GM21447 (cell line): ENCODE results near the gene PILRB.
A peak's percentile ranks its signal among the peaks of the same experiment; 100 is the strongest.
"Not testable (repeated sequence)": the region's sequence is repeated elsewhere in the genome, so short reads cannot be mapped to it uniquely, and the experiment has no call there.

ENCODE experiments used
- ATAC-seq: cut with Tn5 transposase; IDR thresholded peaks from one replicate; pipeline ENCODE4 v1.9.1; 2021; ENCODE audit not compliant: unreplicated experiment

PILRB gene

DNA sequence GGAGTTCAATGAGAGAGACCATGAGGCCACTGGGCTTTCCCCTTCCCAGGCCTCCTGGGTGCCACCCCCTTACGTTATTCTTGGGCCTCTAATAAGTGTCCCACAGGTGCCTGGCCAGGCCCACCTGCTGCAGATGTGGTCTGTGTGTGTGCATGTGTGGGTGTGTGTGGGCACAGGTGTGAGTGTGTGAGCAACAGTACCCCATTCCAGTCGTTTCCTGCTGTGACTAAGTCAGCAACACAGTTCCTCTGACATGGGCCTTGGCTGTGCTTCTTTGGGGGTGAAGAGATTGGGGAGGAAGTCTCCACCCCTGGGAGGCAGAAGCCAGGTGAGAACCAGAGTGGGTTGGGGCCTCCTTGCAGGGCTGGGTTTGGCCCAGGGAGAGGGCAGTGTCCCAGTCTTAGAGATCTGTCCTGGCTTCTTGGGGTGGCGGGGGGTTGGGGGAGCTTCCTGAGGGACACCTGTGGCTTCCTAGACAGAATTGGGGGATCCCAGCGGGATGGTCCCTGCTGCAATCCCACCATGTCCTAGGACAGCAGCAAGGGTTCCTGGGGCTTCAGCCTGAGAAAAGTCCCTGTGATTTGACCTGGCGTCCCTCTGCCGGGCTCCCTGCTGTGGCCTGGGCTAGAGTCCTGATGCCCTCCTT, 4.1 kb upstream of the PILRB start:
- no peak for ATAC-seq

DNA sequence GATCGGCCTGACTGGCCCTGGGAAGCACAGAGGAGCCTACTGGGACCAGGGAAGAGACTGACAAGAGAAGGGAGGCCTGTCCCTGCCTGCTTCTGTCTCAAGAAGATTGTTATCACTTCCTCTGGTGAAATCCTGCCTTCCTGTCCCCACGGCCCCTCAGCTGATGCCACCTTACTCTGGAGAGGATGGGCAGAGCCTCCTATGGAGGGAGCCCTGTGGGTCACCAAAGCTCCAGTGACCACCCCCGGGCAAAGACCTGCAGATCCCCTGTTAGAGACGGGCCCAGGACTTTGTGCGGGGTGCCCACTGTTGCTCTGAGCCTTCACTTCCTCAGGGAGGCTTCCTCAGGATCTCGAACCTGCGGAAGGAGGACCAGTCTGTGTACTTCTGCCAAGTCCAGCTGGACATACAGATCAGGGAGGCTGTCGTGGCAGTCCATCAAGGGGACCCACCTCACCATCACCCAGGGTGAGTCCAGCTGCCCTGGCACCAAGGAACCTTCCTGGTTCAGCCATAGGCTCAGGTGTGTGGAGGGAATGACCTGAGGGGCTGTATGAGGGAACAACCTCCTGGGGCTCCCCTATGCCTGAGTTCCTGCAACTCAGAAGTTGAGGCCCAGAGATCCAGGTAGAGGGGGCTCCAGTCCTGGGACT, 1.4 kb upstream of the PILRB start:
- no peak for ATAC-seq

DNA sequence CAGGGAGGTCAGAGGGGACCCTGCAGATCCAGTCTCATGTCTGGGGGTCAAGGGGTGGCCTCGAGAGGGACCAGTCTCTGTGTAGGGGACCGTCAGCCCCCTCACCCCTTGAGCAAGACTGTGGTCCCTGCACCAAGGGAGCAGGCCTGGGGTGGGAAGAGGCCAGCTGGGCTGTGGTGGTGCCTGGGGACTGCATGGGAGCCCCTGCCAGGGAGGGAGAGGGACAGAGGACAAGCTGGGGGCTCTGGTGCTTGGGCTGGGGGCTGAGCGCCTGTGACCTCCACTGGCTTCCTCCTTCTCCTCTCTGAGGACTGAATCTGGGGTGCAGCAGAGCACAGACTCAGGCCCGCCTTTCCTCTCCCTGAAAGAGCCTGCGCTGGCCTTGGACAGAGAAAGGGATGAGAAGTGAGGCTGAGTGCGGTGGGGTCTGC, 771 bp upstream of the PILRB start:
- no peak for ATAC-seq

DNA sequence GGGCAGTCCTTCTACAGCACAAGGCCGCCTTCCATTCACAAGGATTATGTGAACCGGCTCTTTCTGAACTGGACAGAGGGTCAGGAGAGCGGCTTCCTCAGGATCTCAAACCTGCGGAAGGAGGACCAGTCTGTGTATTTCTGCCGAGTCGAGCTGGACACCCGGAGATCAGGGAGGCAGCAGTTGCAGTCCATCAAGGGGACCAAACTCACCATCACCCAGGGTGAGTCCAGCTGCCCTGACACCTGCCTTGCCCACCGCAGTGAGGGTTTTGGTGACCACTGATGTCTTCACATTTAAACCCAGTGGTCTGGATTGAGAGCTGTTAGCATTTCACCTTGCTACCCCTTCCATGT, 918 bp downstream of the PILRB start:
- no peak for ATAC-seq

DNA sequence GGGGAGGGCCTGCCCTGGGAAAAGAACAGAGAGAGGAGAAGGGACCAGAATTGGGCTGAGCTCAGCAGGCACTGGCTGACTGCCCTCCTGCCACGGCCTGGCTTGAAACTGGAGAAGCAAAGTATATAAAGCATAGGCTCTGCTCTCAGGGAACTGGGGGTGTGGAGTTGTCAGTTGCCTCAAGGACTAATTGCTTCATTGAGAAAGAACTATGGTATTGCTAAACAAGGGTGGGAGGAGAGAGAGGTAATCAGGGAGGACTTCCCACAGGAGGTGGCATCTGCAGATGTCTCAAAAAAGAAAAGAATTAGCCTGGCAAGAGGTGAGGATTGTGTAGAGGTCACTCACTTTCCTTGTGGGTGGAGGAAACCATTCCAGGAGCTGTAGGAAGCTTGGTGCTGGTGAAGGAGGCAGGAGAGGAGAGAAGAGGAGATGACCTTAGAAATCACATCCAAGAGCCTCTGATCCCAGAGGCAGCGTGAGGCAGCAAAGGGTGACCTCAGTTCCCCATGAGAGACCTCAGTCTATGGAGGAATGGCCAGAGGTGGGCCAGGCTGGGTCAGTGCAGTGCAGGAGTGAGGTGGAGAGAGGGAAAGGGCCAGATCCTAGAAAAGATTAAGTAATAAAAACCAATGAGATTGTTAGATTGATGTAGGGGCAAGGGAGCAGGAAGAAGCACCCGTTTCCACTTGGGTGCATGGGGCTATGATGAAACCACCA, 2.4 kb downstream of the PILRB start:
- ATAC-seq = no peak

DNA sequence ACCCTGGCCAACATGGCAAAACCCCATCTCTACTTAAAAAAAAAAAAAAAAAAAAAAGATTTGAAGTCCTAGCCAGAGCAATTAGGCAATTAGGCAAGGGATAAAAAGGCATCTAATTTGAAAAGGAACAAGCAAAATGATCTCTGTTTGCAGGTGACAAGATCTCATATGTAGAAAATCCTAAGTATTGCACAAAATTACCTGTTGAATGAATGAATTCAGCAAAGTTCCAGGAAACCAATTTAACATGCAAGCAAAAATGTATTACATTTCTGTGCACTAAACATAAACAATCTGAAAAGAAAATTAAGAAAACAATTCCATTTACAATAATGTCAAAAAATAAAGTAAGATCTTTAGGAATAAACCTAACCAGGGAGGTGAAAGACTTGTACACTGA, 5.2 kb downstream of the PILRB start:
- no peak for ATAC-seq

DNA sequence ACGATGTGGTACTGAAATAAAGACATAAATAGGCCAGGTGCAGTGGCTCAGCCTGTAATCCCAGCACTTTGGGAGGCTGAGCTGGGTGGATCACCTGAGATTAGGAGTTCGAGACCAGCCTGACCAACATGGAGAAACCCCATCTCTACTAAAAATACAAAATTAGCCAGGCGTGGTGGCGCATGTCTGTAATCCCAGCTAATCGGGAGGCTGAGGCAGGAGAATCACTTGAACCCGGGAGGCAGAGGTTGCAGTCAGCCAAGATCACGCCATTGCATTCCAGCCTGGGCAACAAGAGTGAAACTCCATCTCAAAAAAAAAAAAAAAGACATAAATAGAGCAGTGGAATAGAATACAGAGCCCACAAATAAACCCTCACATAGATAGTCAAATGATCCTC, 5.9 kb downstream of the PILRB start:
- ATAC-seq = not testable (repeated sequence)

DNA sequence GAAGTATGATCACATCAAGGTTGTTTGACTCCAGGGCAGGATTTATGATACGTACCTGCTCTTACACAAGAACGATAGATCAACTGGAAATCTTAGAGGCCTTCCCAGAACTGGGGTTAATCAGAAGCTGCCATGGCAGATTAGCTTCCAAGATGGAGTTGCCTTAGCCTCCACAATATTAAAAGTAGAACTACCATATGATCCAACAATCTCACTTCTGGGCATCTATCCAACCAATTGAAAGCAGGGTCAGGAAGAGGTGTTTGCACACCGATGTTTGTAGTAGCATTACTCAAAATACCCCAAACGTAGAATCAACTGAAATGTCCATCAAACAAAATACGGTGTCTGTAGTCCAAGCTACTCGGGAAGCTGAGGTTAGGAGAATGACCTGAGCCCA, 6.6 kb downstream of the PILRB start:
- ATAC-seq = no peak

DNA sequence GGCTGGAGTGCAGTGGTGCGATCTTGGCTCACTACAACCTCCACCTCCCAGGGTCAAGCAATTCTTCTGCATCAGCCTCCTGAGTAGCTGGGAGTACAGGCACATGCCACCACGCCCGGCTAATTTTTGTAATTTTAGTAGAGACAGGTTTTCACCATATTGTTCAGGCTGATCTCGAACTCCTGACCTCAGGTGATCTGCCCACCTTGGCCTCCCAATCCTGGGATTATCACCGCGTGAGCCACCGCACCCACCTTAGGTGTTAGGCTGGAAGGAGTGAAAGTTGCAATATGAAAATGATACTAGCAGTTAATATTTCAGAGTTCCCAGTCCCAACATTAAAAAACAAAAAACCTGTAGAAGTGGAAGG, 8.1 kb downstream of the PILRB start:
- ATAC-seq = not testable (repeated sequence)

DNA sequence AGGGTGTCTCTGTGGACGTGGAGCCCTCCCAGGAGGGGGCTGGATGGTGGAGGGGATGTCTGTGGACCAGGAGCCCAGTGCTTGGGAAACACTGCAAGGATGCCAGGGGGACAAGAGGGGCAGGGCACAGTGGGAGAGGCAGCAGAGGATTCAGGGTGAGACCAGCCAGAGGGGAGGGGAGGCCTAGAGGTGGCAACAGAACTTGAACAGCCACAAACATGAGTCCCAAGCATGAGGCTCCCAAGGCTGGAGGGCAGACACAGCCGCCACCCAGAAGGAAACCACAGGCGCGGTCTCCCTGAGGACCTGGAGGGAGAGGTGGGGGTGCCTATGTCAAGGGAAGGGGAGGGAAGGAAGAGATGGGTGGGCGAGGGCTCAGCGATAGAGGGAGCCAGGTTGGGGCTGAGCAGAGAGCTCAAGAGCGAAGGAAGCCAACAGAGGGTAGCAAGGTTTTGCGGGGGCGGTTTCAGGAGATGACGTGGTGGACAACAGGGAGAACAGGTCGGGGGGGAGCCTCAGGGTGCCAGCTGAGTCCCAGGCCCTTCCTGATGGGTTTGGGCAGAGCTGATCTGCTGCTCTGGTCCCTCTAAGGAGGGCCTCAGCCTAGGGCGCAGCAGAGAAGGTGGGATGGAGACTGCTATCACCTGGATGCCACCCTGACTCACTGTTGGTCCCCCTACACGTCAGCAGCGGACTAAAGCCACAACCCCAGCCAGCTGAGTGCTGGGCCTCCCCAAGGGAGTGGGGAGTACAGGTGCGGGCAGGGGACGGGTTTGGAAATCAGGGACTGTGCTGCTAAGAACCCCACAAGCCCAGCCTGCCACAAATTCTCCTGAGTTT, 8.7 kb downstream of the PILRB start:
- no peak for ATAC-seq

DNA sequence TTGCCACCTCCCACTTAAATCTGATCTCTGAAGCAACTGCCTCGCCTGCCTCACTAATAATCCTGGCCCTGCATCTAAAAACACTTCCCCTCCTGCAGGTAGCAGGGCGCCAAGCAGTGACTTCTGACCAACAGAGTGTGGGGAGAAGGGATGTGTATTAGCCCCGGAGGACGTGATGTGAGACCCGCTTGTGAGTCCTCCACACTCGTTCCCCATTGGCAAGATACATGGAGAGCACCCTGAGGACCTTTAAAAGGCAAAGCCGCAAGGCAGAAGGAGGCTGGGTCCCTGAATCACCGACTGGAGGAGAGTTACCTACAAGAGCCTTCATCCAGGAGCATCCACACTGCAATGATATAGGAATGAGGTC, 9.3 kb downstream of the PILRB start:
- no peak for ATAC-seq

DNA sequence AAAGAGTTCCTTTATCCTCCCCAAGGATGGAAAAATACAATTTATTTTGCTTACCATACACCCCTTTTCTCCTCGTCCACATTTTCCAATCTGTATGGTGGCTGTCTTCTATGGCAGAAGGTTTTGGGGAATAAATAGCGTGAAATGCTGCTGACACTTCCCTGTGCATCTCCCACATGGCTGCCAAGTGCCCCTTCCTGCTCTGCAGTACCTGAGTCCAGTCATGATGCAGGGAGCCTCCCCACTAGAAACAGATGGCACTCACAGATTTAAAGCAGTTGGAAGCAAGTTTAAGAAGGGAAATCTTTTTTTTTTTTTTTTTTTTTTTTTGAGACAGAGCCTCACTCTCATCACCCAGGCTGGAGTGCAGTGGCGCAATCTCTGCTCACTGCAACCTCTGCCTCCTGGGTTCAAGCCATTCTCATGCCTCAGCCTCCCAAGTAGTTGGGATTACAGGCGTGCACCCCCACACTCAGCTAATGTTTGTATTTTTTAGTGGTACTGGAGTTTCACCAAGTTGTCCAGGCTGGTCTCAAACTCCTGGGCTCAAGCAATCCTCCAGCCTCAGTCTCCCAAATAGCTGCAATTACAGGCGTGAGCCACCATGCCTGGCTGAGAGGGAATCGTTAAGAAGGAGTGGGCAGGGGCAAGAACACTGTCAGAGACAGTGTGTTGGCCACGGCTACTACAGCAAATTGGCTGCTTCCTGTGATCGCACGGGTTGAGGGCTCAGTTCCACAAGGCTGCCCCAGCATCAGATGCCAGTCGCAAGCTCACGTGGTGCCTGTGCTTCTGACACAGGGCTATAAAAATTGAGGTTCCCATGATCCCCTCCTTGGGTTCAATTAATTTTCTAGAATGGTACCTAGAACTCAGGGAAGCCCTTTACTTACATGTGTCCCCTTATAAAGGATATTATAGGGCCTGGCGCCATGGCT, 10.0 kb downstream of the PILRB start:
- no peak for ATAC-seq

DNA sequence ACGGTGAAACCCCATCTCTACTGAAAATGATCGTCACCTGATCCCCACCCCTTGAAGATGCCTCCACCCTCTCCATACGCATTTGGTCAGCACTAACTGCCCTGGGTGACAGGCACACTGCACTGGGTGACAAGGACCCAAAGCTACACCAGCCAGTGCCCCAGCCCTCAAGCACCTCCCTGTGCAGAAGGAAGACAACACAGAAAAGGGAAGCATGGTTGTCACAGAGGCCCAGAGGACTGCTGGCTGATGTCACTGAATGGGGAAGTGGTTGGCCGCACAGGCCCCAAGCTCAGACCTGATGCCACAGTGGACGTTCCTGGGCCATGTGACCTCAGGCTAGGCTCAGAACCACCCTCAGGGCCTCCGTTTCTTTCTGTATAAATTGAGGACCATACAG, 11.2 kb downstream of the PILRB start:
- ATAC-seq = peak; percentile 62

DNA sequence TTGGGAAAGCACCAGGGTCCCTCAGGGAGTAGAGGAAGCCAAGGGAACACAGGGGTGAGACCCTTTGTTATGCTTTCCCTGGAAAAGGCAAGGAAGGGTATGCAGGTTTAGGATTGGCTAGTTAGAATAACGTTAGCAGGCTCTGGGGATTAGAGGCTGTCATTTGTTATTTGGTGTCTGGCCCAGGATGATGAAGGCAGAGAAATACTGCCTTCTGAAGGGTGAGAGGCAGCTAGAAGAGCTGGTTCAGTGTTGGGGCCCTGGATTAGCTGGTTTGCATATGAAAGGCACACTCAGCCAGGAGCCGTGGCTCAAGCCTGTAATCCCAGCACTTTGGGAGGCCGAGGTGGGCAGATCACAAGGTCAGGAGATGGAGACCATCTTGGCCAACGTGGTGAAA, 12.4 kb downstream of the PILRB start:
- ATAC-seq = no peak

DNA sequence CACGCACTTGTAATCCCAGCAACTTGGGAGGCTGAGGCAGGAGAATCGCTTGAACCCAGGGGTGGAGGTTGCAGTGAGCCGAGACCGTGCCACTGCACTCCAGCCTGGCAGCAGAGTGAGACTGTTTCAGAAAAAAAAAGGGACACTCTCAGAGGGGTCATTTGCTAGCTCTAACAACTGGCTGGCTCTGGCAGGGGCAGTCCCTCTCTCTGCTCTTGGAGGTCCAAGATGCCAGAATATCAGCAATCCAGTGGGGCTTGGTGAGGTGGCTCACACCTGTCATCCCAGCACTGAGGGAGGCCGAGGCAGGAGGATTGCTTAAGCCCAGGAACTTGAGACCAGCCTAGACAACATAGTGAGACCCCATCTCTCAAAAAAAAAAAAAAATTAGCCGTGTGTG, 12.8 kb downstream of the PILRB start:
- ATAC-seq = no peak

DNA sequence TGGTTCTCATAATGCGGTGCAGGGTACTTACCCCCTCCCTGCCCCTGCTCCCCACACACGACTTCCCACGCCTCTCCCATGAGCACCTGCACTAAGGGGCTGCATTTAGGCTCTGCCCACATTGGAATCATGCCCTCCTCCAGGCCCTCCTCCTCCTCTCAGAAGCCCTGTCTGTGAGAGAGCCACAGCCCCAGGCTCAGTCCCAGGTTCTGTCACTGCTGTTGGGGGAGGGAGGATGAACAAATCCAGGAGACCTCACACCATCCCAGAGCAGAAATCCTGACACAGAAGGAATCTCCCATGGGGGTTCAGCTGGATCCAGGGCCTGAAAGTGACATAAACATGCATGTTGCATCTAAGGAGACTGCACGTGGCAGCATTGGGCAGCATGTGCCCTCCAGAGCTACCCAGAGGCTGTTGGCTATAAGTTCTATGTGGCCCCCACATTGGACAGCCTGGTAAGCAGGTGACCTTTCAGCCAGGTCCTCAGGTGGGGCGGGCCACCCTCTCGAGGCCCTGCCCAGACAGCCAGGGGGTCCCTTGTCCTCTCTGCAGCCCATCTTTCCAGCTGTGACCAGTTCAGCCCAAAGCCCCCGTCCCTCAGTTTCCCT, 13.7 kb downstream of the PILRB start:
- no peak for ATAC-seq

DNA sequence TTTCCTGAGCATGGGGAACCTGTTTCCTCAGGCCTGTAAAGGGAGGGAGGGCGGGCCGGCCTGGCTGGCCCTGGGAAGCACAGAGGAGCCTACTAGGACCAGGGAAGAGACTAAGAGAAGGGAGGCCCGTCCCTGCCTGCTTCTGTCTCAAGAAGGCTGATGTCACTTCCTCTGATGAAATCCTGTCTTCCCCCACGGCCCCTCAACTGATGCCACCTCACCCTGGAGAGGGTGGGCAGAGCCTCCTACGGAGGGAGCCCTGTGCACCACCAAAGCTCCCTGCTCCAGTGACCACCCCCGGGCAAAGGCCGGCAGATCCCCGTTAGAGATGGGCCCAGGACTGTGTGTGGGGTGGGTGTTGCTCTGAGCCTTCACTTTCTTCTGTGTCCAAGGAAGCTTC, 14.3 kb downstream of the PILRB start:
- no peak for ATAC-seq

DNA sequence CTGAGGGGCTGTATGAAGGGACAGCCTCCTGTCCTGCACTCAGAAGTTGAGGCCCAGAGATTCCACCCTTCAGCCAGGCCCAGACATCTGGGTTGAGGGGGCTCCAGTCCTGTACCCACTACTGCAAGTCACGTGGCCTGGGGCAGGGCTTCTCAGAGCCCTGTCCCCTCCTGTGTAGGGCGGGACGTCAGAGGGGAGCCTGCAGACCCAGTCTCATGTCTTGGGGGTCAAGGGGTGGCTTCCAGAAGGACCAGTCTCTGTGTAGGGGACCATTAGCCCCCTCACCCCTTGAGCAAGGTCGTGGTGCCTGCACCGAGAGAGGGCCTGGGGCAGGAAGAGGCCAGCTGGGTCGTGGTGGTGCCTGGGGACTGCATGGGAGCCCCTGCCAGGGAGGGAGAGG, 14.8 kb downstream of the PILRB start:
- ATAC-seq = no peak

DNA sequence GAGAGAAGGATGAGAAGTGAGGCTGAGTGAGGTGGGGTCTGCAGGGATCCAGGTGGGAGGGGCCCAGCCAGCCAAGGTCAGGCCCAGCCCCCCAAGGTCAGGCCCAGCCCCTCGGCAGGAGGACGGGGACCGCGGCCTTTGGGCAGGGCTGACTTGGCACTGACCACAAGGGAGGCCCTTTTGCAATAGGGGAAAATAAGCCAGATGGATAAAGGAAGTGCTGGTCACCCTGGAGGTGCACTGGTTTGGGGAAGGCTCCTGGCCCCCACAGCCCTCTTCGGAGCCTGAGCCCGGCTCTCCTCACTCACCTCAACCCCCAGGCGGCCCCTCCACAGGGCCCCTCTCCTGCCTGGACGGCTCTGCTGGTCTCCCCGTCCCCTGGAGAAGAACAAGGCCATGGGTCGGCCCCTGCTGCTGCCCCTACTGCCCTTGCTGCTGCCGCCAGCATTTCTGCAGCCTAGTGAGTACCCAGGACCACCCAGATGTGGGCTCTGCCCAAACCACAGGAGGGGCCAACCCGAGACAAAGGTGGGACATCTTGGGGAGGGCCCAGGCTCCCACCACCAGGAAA, 15.4 kb downstream of the PILRB start, which contains the start of gene PILRA:
PILRA (plus strand) TSS at position 227 of the 571 bp plus-strand sequence; CDS start at position 397, 170 bp downstream.
- ATAC-seq = no peak
